ENCODE results near the gene ADCY6. TPM values are rescaled to one million over a fixed set of nuclear protein-coding genes. Genes with fewer than 3 reads are reported as not detected.

The ADCY6 gene
- polyA plus RNA-seq, 3 donors: 0.03 to 0.29 TPM; not detected in 1

- 96% methylated on average over 3 of the region's 9 CpGs for WGBS (ENCODE audit: insufficient coverage)
- H3K36me3 Mint-ChIP-seq: no peaks in the 10 kb centered on the region
- no peak for DNase-seq
Measured at GRCh38 chr12:48781750-48782456, 7.0 kb downstream of the ADCY6 start.

GRCh38 chr12:48780381-48781025 lies 8.4 kb downstream of the ADCY6 start:
- Histone ChIP-seq H3K9me3 (replicated peaks in 1 of 2; ENCODE audit: control insufficient read depth in 1 of 2, insufficient read depth in 1 of 2, low read length in 2 of 2) (no peaks in the 10 kb centered on the region), H3K79me2 (ENCODE audit: insufficient read depth, low read length) (no peaks in the 10 kb centered on the region), H3K9ac (ENCODE audit: insufficient read depth, low read length, poor library complexity, severe bottlenecking) (peak overlapping the region; percentile 12), H4K20me1 (ENCODE audit: insufficient read depth, low read length) (no peaks in the 10 kb centered on the region), H3K4me3 (replicated peaks in 1 of 3; ENCODE audit: low read depth in 2 of 3, low read length in 3 of 3) (no peak overlapping the region), H2AFZ (ENCODE audit: insufficient read depth, low read depth, low read length, poor library complexity, severe bottlenecking) (peak overlapping the region; percentile 11), H3K4me1 (ENCODE audit: control insufficient read depth in 1 of 2, insufficient read depth in 2 of 2, low read length in 2 of 2) (peaks cover 11% of the 10 kb centered on the region in 2 donors), H3K27me3 (ENCODE audit: control insufficient read depth in 2 of 2, insufficient read depth in 2 of 2, low read length in 2 of 2) (no peaks in the 10 kb centered on the region), H3K4me2 (replicated peaks; ENCODE audit: extremely low read depth, low read length, poor library complexity, severe bottlenecking) (no peak overlapping the region), H3K27ac (ENCODE audit: low read depth in 1 of 2, low read length in 2 of 2) (no peak overlapping the region), H3K36me3 (replicated peaks in 1 of 2; ENCODE audit: control insufficient read depth in 1 of 2, insufficient read depth in 2 of 2, low read length in 2 of 2) (no peaks in the 10 kb centered on the region)
- H3K36me3 Mint-ChIP-seq: no peaks in the 10 kb centered on the region
- 71% methylated on average over 6 of the region's 11 CpGs for WGBS (ENCODE audit: insufficient coverage)
- peak overlapping the region in 1 of 7 donors; percentile 3 for H3K27ac Mint-ChIP-seq
- TF ChIP-seq, protein P1, sequence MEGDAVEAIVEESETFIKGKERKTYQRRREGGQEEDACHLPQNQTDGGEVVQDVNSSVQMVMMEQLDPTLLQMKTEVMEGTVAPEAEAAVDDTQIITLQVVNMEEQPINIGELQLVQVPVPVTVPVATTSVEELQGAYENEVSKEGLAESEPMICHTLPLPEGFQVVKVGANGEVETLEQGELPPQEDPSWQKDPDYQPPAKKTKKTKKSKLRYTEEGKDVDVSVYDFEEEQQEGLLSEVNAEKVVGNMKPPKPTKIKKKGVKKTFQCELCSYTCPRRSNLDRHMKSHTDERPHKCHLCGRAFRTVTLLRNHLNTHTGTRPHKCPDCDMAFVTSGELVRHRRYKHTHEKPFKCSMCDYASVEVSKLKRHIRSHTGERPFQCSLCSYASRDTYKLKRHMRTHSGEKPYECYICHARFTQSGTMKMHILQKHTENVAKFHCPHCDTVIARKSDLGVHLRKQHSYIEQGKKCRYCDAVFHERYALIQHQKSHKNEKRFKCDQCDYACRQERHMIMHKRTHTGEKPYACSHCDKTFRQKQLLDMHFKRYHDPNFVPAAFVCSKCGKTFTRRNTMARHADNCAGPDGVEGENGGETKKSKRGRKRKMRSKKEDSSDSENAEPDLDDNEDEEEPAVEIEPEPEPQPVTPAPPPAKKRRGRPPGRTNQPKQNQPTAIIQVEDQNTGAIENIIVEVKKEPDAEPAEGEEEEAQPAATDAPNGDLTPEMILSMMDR (IDR thresholded peaks at IDR 0.05): no peak
- H3K27me3 Mint-ChIP-seq (ENCODE audit: low read depth in 3 of 3): peaks cover 0 to 2% (median 1%) of the 10 kb centered on the region in 3 donors
- intact Hi-C loops (cut with micrococcal nuclease): no loop called here
- peaks cover 13% of the 10 kb centered on the region for H3K4me1 Mint-ChIP-seq
- no peak for DNase-seq
- no peak overlapping the region for H3K4me3 Mint-ChIP-seq
- H3K9me3 Mint-ChIP-seq: peaks cover 0 to 3% (median 0%) of the 10 kb centered on the region in 7 donors

More at GRCh38 chr12:48781750-48782456, 7.0 kb downstream of the ADCY6 start:
- H3K4me2 ChIP-seq (replicated peaks; ENCODE audit: extremely low read depth, low read length, poor library complexity, severe bottlenecking): no peak overlapping the region
- H3K9ac ChIP-seq (ENCODE audit: insufficient read depth, low read length, poor library complexity, severe bottlenecking): no peak overlapping the region
- no peaks in the 10 kb centered on the region for H3K9me3 ChIP-seq (replicated peaks in 1 of 2; ENCODE audit: control insufficient read depth in 1 of 2, insufficient read depth in 1 of 2, low read length in 2 of 2)
- H3K27me3 Mint-ChIP-seq (ENCODE audit: low read depth in 3 of 3): peaks cover 1 to 7% (median 7%) of the 10 kb centered on the region in 3 donors
- H3K4me3 Mint-ChIP-seq: no peak overlapping the region
- H3K27ac ChIP-seq (ENCODE audit: low read depth in 1 of 2, low read length in 2 of 2): no peak overlapping the region
- H4K20me1 ChIP-seq (ENCODE audit: insufficient read depth, low read length): no peaks in the 10 kb centered on the region
- TF ChIP-seq, protein P1 (IDR thresholded peaks at IDR 0.05): no peak
- H3K4me3 ChIP-seq (replicated peaks in 1 of 3; ENCODE audit: low read depth in 2 of 3, low read length in 3 of 3): no peak overlapping the region
- H3K9me3 Mint-ChIP-seq: peaks cover 0 to 3% (median 0%) of the 10 kb centered on the region in 7 donors
- no peaks in the 10 kb centered on the region for H3K79me2 ChIP-seq (ENCODE audit: insufficient read depth, low read length)
- peaks cover 11% of the 10 kb centered on the region in 2 donors for H3K4me1 ChIP-seq (ENCODE audit: control insufficient read depth in 1 of 2, insufficient read depth in 2 of 2, low read length in 2 of 2)
- intact Hi-C loops (cut with micrococcal nuclease): no loop called here
- peaks cover 13% of the 10 kb centered on the region for H3K4me1 Mint-ChIP-seq
- H3K36me3 ChIP-seq (replicated peaks in 1 of 2; ENCODE audit: control insufficient read depth in 1 of 2, insufficient read depth in 2 of 2, low read length in 2 of 2): no peaks in the 10 kb centered on the region
- H2AFZ ChIP-seq (ENCODE audit: insufficient read depth, low read depth, low read length, poor library complexity, severe bottlenecking): no peak overlapping the region
- no peaks in the 10 kb centered on the region for H3K27me3 ChIP-seq (ENCODE audit: control insufficient read depth in 2 of 2, insufficient read depth in 2 of 2, low read length in 2 of 2)
- no peak overlapping the region for H3K27ac Mint-ChIP-seq

Data from CD14-positive monocyte (primary cell).